Ureter (tissue), 1 donor: ENCODE data around the gene EML1. TPM values are rescaled to one million over a fixed set of nuclear protein-coding genes. Genes with fewer than 3 reads are reported as not detected.

Experiments
- DNase-seq: peaks from one replicate; pipeline ENCODE4 v3.0.0-alpha.2; 2020; ENCODE audit warnings: low spot score
- total RNA-seq: library from RNA; stranded (reverse); gene quantifications from one replicate; pipeline ENCODE4 v1.2.4, GENCODE V29; 2023
- donor health status: DM: yes; HTN: yes; CAD: no.

The EML1 gene
- total RNA-seq, 1 donor from 2014 or later: 34.1 TPM

- DNase-seq: no peak
Measured at GRCh38 chr14:99902925-99903324, 109.7 kb downstream of the EML1 start.

- no peak for DNase-seq
Measured at GRCh38 chr14:99904506-99904905, 111.3 kb downstream of the EML1 start.

DNA sequence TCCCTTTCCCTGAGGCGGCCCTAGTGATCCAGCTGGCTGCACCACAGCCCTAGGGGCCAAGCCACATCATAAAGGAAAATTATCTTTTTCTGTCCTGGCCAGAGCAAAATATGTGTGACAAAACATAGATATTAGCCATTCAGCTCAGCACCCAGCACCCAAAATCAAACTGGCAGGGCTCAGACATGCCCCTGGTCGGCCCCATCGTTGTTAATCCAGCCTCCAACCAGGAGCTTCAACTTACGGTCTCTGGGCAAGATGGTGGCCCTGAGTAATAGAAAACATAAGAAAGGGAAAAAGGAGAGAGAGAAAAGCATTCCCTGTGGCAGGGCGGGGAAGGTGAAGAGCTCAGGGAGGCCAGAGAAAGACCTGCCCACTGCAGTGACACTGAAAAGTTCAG is 111.9 kb downstream of the EML1 start:
- no peak for DNase-seq

DNA sequence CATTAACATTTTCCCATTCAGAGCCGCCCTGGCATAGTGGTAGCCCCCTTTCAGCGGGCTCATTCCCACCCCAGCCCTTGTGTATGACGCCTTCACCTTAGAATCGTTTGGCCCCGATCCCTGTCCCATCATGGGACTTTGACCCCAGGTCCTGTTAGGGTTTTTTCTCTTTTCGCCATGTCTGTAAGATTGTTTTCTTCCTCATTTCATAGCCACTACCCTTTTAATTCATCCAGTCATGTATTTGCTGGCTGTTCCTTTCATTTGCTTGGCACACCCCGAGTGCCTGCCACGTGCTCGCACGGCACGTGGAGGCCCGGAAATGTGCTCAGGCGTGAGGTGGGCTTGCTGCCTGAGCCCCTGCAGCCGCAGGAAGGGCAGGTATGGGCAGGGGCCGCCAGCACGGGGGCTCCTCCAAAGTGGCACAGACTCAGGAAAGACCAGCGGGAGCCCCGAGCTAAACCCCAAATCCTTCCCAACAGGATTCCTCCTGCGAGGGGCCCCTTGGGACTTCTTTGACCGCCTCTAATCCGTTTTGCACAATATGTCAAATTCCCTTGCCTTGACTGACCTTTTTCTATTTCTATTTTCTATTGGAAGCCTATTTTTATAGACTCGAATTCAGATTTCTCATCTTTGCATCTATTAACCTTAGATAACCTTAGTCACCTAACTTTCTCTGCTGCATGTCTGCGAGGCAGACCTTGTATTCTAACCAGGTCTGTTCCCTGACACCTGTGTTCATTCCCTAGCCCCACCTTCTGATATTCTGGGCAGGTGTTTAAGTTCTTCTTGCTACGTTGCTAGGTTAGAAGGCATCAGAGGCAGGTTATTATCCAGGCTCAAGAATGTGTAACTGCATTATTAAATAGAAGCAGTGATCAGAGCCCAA is 114.8 kb downstream of the EML1 start:
- DNase-seq: no peak

GRCh38 chr14:99908653-99909250 is 115.5 kb downstream of the EML1 start:
- DNase-seq: no peak

- no peak for DNase-seq
Measured at GRCh38 chr14:99909513-99910064, 116.4 kb downstream of the EML1 start.

- DNase-seq: no peak
Measured at GRCh38 chr14:99910337-99911309, 117.4 kb downstream of the EML1 start.

DNA sequence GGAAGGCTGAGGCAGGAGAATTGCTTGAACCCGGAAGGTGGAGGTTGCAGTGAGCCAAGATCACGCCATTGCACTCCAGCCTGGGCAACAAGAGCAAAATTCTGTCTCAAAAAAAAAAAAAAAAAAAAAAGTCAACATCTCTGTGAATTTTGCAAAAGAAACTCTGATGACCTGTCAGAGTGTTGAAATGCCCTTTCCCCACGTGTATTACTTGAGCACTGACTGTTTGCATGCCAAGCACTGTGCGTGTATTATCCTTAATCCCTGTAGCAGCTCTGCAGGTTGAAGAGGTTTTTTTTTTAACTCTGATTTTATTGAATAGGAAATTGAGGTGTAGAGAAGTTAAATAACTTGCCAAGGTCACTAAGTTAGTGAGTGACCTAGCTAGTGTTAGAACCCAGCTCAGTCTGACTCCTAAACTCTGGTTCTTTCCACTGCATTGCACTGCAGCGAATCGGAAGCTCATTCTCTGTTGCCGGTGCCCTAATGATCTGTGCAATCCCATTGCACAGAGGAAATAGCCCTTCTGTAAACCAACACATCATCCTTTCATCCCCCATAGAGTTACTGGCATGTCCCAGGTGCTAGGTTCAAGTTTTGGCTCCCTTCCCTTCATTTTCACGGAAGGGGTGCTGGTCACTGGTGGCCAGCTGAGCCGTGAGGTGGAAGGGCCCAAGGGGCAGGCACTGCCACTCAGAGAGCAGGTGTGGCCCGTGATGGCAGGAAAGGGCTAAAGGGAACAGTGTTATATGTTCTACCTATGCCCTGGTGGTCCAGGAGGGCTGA is 122.3 kb downstream of the EML1 start:
- no peak for DNase-seq

- no peak for DNase-seq
Measured at GRCh38 chr14:99916091-99916383, 122.8 kb downstream of the EML1 start.

GRCh38 chr14:99918781-99919180 is 125.6 kb downstream of the EML1 start:
- DNase-seq: no peak

DNA sequence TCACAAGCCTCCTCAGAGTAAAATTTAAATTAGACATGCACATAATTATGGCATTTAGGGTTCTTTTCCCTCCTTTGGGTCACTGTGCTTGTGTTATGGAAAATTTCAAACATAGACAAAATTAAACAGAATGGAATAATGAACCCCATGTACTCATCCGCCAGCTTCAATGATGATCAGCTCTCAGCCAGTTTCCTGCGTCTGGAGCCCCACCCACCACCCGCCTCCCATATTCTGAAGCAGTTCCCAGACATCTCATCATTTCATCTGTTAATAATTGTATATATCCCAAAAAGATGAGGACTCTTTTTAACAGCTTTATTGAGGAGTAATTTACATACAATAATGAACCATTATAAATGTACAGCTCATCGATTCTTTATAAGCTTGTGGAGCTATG is 128.2 kb downstream of the EML1 start:
- DNase-seq: no peak

- no peak for DNase-seq
Measured at GRCh38 chr14:99924379-99924778, 131.2 kb downstream of the EML1 start.

GRCh38 chr14:99925471-99925870 is 132.3 kb downstream of the EML1 start:
- DNase-seq: no peak

- DNase-seq: no peak
Measured at GRCh38 chr14:99928963-99929362, 135.8 kb downstream of the EML1 start.

- DNase-seq: no peak
Measured at GRCh38 chr14:99929601-99930000, 136.4 kb downstream of the EML1 start.

DNA sequence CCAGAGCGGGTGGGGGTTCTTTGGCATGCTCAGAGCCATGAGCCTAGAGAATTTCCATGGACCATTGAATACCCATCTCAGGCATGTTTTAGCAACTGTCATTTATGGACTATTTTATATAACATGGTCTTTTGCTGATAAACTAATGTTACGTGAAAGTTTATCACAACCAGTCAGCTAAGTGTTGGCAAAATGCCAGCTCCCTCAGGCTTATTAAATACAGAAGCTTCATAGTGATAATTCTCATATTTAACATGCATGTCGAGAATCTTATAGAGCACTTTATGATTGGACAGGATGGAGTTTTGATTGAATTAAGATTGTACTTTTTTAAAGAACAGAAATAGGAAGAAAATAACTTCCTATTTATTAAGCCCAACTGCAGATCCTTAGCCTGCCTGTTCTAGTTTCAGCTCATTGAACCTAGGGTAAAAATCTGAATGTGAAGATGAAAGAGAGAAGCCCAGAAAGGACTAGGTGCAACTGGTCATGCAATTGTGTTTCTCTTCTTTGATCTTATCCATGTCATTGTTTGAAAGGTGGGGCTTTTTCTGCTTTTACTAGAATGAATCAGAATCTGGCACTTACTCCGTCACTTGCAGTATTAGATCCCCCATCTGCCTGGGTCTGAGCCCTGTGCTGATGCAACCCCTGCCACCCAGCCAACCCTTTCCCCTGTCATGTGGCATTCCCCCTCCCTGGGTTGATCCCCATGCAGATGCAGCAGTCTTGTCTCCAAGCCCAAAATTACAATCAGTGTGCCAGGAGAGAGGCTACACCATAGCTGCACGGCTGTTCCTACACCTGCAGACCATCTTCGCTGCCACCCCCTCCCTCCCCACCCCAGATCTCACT is 137.4 kb downstream of the EML1 start:
- DNase-seq: no peak

DNA sequence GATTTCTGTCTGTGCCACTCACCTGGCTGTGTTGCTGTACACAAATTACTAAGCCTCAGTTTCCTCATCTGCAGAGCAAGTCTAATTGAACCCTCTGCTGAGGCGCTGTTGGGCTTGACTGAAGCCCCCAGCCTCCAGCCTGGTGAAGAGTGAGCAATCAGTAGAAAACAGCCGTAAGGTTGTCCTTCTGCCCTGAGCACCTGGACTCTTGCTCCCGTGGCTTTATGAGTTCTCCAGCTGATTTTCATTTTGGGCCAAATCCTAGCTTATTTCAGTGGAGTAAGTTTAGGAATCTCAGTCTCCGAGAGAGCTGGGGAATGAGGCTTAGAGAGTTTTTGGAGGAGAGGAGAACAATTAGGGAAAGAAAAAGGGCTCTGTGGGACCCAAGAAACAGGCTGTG is 138.1 kb downstream of the EML1 start:
- DNase-seq: no peak

- DNase-seq: peak; percentile 40
Measured at GRCh38 chr14:99936056-99936455, 142.8 kb downstream of the EML1 start.

GRCh38 chr14:99936738-99937474 is 143.7 kb downstream of the EML1 start:
- DNase-seq: peak; percentile 40
